ENCODE results near the gene VAV2.

- TF ChIP-seq, protein P1, sequence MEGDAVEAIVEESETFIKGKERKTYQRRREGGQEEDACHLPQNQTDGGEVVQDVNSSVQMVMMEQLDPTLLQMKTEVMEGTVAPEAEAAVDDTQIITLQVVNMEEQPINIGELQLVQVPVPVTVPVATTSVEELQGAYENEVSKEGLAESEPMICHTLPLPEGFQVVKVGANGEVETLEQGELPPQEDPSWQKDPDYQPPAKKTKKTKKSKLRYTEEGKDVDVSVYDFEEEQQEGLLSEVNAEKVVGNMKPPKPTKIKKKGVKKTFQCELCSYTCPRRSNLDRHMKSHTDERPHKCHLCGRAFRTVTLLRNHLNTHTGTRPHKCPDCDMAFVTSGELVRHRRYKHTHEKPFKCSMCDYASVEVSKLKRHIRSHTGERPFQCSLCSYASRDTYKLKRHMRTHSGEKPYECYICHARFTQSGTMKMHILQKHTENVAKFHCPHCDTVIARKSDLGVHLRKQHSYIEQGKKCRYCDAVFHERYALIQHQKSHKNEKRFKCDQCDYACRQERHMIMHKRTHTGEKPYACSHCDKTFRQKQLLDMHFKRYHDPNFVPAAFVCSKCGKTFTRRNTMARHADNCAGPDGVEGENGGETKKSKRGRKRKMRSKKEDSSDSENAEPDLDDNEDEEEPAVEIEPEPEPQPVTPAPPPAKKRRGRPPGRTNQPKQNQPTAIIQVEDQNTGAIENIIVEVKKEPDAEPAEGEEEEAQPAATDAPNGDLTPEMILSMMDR (IDR thresholded peaks at IDR 0.05): no peak
- TF ChIP-seq POLR2A (IDR thresholded peaks at IDR 0.05): no peak
These were observed 13.3 kb upstream of the VAV2 start for GRCh38 chr9:134005381-134005780.

Measured in heart left ventricle (tissue), 13 donors.